SK-N-SH treated with all-trans-retinoic acid at 6 μM for 48 hours (cell line): ENCODE results near the gene DHCR24.
A peak's percentile ranks its signal among the peaks of the same experiment; 100 is the strongest.
"Not testable (repeated sequence)": the region's sequence is repeated elsewhere in the genome, so short reads cannot be mapped to it uniquely, and the experiment has no call there.

Source experiments
- ATAC-seq: fragments of 200-7000 bp; cut with Tn5 transposase; 3 replicates; pipeline ENCODE4 v1.9.1; 2020; ENCODE audit warnings: mild to moderate bottlenecking, moderate library complexity
- ARNTL ChIP-seq: fragments of 450-650 bp; formaldehyde crosslinking; IDR thresholded peaks from 2 replicates; pipeline ENCODE4 v1.5.0; 2020; ENCODE audit warnings: low read depth, mild to moderate bottlenecking, moderate library complexity, borderline replicate concordance
- BACH2 ChIP-seq: fragments of 250-450 bp; sonication (Bioruptor Pico); IDR thresholded peaks from 2 replicates; pipeline ENCODE4 v1.9.0; 2021; ENCODE audit warnings: mild to moderate bottlenecking, borderline replicate concordance
- CSDC2 ChIP-seq: fragments of 250-450 bp; sonication (Bioruptor Pico); IDR thresholded peaks from 2 replicates; pipeline ENCODE4 v1.5.0; 2020; ENCODE audit warnings: mild to moderate bottlenecking, moderate library complexity
- ESRRG ChIP-seq: fragments of 250-450 bp; sonication (Bioruptor Pico); IDR thresholded peaks from 2 replicates; pipeline ENCODE4 v1.6.1; 2021; ENCODE audit warnings: mild to moderate bottlenecking
- ISL1 ChIP-seq: fragments of 250-450 bp; sonication (Bioruptor Pico); IDR thresholded peaks from 2 replicates; pipeline ENCODE4 v2.1.2; 2022; ENCODE audit warnings: mild to moderate bottlenecking, moderate library complexity
- OSR1 ChIP-seq: fragments of 250-450 bp; sonication (Bioruptor Pico); IDR thresholded peaks from 2 replicates; pipeline ENCODE4 v1.8.0; 2022; ENCODE audit warnings: moderate library complexity, mild to moderate bottlenecking, inconsistent platforms
- PPARA ChIP-seq: fragments of 250-450 bp; sonication (Bioruptor Pico); IDR thresholded peaks from 2 replicates; pipeline ENCODE4 v1.5.0; 2020; ENCODE audit warnings: mild to moderate bottlenecking, borderline replicate concordance
- RARB ChIP-seq: fragments of 250-450 bp; sonication (Bioruptor Pico); IDR thresholded peaks from 2 replicates; pipeline ENCODE4 v1.8.0; 2021; ENCODE audit warnings: mild to moderate bottlenecking, moderate library complexity
- TOX ChIP-seq: fragments of 250-450 bp; sonication (Bioruptor Pico); IDR thresholded peaks from 2 replicates; pipeline ENCODE4 v1.8.0; 2021; ENCODE audit warnings: mild to moderate bottlenecking, moderate library complexity, borderline replicate concordance
- ZC3H10 ChIP-seq: fragments of 250-450 bp; sonication (Bioruptor Pico); IDR thresholded peaks from 2 replicates; pipeline ENCODE4 v1.5.1; 2021; ENCODE audit warnings: mild to moderate bottlenecking, moderate library complexity
- ZFP30 ChIP-seq: fragments of 450-650 bp; formaldehyde crosslinking; IDR thresholded peaks from 2 replicates; pipeline ENCODE4 v1.5.0; 2022; ENCODE audit warnings: mild to moderate bottlenecking, moderate library complexity
- ZNF70 ChIP-seq: fragments of 450-650 bp; formaldehyde crosslinking; IDR thresholded peaks from 2 replicates; pipeline ENCODE4 v1.5.0; 2020; ENCODE audit warnings: mild to moderate bottlenecking, moderate library complexity
- ZNF8 ChIP-seq: fragments of 450-650 bp; formaldehyde crosslinking; IDR thresholded peaks from 2 replicates; pipeline ENCODE4 v1.5.0; 2020; ENCODE audit warnings: mild to moderate bottlenecking, moderate library complexity
- TF ChIP-seq, protein P1 (sequence below): fragments of 250-450 bp; sonication (Bioruptor Pico); IDR thresholded peaks from 2 replicates; pipeline ENCODE4 v1.8.0; 2021; ENCODE audit warnings: low read depth, mild to moderate bottlenecking, moderate library complexity, borderline replicate concordance
- TF ChIP-seq, protein P2 (sequence below): fragments of 250-450 bp; sonication (Bioruptor Pico); IDR thresholded peaks from 2 replicates; pipeline ENCODE4 v1.5.0; 2020; ENCODE audit warnings: mild to moderate bottlenecking, moderate library complexity
- TF ChIP-seq, protein P3 (sequence below): fragments of 250-450 bp; sonication (Bioruptor Pico); IDR thresholded peaks from 2 replicates; pipeline ENCODE4 v1.5.1; 2021; ENCODE audit warnings: mild to moderate bottlenecking, moderate library complexity
- TF ChIP-seq, protein P4 (sequence below): fragments of 250-450 bp; sonication (Bioruptor Pico); IDR thresholded peaks from 2 replicates; pipeline ENCODE4 v1.8.0; 2020; ENCODE audit warnings: mild to moderate bottlenecking, moderate library complexity, borderline replicate concordance

DHCR24 gene, protein sequence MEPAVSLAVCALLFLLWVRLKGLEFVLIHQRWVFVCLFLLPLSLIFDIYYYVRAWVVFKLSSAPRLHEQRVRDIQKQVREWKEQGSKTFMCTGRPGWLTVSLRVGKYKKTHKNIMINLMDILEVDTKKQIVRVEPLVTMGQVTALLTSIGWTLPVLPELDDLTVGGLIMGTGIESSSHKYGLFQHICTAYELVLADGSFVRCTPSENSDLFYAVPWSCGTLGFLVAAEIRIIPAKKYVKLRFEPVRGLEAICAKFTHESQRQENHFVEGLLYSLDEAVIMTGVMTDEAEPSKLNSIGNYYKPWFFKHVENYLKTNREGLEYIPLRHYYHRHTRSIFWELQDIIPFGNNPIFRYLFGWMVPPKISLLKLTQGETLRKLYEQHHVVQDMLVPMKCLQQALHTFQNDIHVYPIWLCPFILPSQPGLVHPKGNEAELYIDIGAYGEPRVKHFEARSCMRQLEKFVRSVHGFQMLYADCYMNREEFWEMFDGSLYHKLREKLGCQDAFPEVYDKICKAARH

DNA sequence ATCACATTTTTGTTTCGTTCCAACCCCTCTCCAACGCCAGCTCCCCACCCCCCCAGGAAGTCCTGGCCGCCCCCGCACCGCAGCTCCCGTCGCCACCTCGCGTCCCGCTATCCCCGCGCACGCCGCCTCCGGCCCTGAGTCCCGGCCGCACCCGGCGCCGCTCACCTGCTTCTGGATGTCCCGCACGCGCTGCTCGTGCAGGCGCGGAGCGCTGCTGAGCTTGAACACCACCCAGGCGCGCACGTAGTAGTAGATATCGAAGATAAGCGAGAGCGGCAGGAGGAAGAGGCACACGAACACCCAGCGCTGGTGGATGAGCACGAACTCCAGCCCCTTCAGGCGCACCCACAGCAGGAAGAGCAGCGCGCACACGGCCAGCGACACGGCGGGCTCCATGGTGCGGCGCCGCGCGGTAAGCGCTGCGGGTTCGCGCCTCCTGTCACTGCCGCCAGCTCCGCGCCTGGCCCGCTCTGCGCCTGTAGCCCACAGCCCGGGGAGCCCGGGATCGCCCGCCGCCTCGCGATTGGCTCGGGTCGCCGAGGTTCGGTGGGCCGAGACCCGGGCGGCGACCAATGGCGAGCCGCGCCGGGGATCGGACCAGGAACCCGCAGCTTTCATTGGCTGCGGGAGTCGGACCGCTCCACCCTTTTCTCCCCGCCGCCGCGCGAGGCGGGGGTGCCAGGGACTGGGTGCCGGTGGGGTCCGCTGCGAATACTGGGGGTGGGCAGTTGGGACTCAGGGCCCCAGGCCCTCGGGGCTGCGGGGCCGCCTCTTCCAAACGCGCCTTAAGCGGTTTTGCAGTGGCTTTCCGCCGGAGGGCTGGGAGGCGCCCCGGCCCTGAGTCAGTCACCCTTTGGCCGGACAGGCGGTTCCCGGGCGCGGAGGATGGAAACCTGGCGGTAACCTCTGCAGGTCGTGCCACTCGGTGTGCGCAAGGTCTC lies at the start of gene DHCR24:
DHCR24 (minus strand) TSS at position 472 of the 941 bp plus-strand sequence; CDS start at position 396, 76 bp downstream.
- ATAC-seq = peak; percentile 99
- no peak for TF ChIP-seq ZC3H10
- no peak for TF ChIP-seq PPARA (CRISPR knock-in tag)
- TF ChIP-seq OSR1 (CRISPR knock-in tag) = no peak
- TF ChIP-seq, protein P1, sequence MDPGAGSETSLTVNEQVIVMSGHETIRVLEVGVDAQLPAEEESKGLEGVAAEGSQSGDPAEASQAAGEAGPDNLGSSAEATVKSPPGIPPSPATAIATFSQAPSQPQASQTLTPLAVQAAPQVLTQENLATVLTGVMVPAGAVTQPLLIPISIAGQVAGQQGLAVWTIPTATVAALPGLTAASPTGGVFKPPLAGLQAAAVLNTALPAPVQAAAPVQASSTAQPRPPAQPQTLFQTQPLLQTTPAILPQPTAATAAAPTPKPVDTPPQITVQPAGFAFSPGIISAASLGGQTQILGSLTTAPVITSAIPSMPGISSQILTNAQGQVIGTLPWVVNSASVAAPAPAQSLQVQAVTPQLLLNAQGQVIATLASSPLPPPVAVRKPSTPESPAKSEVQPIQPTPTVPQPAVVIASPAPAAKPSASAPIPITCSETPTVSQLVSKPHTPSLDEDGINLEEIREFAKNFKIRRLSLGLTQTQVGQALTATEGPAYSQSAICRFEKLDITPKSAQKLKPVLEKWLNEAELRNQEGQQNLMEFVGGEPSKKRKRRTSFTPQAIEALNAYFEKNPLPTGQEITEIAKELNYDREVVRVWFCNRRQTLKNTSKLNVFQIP (CRISPR knock-in tag) = no peak
- TF ChIP-seq ESRRG (CRISPR knock-in tag) = no peak
- no peak for TF ChIP-seq CSDC2
- TF ChIP-seq, protein P2, sequence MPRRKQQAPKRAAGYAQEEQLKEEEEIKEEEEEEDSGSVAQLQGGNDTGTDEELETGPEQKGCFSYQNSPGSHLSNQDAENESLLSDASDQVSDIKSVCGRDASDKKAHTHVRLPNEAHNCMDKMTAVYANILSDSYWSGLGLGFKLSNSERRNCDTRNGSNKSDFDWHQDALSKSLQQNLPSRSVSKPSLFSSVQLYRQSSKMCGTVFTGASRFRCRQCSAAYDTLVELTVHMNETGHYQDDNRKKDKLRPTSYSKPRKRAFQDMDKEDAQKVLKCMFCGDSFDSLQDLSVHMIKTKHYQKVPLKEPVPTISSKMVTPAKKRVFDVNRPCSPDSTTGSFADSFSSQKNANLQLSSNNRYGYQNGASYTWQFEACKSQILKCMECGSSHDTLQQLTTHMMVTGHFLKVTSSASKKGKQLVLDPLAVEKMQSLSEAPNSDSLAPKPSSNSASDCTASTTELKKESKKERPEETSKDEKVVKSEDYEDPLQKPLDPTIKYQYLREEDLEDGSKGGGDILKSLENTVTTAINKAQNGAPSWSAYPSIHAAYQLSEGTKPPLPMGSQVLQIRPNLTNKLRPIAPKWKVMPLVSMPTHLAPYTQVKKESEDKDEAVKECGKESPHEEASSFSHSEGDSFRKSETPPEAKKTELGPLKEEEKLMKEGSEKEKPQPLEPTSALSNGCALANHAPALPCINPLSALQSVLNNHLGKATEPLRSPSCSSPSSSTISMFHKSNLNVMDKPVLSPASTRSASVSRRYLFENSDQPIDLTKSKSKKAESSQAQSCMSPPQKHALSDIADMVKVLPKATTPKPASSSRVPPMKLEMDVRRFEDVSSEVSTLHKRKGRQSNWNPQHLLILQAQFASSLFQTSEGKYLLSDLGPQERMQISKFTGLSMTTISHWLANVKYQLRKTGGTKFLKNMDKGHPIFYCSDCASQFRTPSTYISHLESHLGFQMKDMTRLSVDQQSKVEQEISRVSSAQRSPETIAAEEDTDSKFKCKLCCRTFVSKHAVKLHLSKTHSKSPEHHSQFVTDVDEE (CRISPR knock-in tag) = 0 out of 2 replicates have a peak, but pooled peaks have one; percentile 12

DNA sequence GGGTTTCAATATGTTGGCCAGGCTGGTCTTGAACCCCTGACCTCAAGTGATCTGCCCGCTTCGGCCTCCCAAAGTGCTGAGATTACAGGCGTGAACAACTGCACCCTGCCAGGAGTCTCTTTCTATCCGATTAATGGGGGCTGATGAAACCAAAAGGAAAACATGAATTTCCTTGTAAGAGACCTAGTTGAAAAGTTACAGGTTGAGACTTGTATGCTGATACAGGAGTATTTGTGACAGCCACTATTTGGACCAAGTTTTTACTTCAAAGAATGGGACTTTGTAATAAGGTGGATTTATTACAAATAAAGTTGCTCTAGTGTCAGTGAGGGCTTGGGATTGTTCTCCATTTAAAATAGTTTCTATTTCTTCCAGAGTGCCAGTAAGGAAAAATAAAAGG lies 49.8 kb upstream of the DHCR24 start:
- no peak for TF ChIP-seq ZNF8 (CRISPR knock-in tag)
- TF ChIP-seq, all 23 proteins: peak for 0
- ATAC-seq = no peak

DNA sequence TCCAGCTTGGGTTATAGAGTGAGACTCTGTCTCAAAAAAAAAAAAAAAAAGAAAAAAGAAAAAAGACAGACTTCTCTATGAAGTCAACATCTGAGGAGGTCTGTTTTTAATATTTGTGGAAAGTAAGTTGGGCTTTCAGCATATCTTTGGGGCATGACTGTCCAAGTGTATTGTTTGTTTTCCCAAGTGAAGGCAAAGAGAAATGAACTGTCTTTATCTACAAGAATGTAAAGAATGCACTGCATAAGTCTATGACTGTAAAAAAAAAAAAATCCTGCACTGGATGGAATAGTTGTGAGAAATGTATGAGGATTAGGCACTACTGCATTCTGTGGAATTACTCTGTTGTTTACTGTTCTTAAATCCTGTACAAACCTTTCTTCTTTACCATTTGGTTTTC lies 47.9 kb upstream of the DHCR24 start:
- peak; percentile 96 for ATAC-seq
- TF ChIP-seq ZNF8 (CRISPR knock-in tag) = no peak
- peak; percentile 75 for TF ChIP-seq ISL1 (CRISPR knock-in tag)

DNA sequence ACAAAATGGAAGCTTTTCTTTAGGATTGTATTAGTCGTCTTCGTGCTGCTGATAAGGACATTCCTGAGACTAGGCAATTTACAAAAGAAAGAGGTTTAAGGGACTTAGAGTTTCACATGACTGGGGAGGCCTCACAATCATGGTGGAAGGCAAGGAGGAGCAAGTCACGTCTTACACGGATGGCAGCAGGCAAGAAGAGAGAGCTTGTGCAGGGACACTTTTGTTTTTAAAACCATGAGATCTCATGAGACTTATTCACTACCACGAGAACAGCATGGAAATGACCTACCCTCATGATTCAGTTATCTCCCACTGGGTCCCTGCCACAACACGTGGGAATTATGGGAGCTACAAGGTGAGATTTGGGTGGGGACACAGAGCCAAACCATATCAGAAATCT lies 47.1 kb upstream of the DHCR24 start:
- ATAC-seq = not testable (repeated sequence)

DNA sequence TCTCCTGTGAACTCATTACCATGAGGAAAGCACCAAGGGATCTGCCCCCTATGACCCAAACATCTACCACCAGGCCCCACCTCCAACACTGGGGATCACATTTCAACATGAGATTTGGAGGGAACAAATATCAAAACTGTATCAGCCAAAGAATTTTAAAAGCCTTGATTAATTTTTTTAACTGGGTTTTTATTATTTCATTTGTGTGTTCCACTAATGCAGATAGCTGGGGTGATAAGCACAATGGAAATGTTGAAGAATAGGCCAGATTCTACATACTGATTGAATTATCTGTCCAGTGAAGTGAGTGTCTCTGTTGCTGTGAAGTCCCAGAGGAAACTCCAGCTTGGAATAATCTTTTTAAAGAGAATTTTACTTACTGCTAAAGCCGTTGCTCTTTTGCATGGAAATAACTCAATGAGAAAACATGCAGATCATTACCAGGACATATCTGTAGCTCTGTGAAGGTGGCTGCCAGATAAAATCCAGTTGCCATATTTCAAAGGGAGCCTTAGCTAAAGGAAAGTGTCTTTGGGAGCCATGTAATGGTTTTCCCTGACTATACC lies 44.4 kb upstream of the DHCR24 start:
- ATAC-seq = no peak; the same call in 2 of the 3 replicates
- TF ChIP-seq TOX (CRISPR knock-in tag) = no peak
- peak; percentile 90 for TF ChIP-seq ISL1 (CRISPR knock-in tag)

DNA sequence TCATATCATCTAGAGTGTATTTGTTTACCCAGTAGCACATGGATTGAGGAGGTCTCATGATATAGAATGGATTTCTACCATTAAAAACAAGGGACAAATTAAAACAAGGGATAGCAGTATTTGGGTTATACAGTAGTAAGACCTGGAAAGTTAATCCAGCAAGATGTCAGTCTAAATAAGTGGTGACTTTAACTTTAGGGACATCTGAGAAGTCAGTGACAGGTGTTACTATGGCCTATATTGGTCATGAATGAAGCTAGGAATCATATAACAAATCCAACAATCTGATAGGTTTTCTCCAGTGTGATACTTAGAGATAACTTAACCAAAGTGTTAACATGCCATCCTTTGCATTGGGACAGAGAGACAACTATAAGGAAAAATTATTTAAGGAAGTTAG lies 42.7 kb upstream of the DHCR24 start:
- no peak for ATAC-seq

More for the DNA sequence above, 42.7 kb upstream of the DHCR24 start:
- no peak for TF ChIP-seq ARNTL (CRISPR knock-in tag)
- TF ChIP-seq, protein P3, sequence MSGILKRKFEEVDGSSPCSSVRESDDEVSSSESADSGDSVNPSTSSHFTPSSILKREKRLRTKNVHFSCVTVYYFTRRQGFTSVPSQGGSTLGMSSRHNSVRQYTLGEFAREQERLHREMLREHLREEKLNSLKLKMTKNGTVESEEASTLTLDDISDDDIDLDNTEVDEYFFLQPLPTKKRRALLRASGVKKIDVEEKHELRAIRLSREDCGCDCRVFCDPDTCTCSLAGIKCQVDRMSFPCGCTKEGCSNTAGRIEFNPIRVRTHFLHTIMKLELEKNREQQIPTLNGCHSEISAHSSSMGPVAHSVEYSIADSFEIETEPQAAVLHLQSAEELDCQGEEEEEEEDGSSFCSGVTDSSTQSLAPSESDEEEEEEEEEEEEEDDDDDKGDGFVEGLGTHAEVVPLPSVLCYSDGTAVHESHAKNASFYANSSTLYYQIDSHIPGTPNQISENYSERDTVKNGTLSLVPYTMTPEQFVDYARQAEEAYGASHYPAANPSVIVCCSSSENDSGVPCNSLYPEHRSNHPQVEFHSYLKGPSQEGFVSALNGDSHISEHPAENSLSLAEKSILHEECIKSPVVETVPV = no peak
- no peak for TF ChIP-seq BACH2 (CRISPR knock-in tag)
- TF ChIP-seq ESRRG (CRISPR knock-in tag) = no peak
- no peak for TF ChIP-seq ZNF70 (CRISPR knock-in tag)
- TF ChIP-seq, protein P4, sequence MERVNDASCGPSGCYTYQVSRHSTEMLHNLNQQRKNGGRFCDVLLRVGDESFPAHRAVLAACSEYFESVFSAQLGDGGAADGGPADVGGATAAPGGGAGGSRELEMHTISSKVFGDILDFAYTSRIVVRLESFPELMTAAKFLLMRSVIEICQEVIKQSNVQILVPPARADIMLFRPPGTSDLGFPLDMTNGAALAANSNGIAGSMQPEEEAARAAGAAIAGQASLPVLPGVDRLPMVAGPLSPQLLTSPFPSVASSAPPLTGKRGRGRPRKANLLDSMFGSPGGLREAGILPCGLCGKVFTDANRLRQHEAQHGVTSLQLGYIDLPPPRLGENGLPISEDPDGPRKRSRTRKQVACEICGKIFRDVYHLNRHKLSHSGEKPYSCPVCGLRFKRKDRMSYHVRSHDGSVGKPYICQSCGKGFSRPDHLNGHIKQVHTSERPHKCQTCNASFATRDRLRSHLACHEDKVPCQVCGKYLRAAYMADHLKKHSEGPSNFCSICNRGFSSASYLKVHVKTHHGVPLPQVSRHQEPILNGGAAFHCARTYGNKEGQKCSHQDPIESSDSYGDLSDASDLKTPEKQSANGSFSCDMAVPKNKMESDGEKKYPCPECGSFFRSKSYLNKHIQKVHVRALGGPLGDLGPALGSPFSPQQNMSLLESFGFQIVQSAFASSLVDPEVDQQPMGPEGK (CRISPR knock-in tag) = no peak
- TF ChIP-seq, protein P2 (CRISPR knock-in tag) = no peak
- no peak for TF ChIP-seq RARB (CRISPR knock-in tag)
- no peak for TF ChIP-seq ZFP30 (CRISPR knock-in tag)
- TF ChIP-seq OSR1 (CRISPR knock-in tag) = no peak
- TF ChIP-seq ZC3H10 = no peak
- TF ChIP-seq, all 23 proteins: peak for 0
